Activated T-helper 17 cell treated with anti-CD3 and anti-CD28 coated beads, Interleukin-2, amount 50 U/mL, for 72 hours (primary cell): ENCODE results near the gene RENBP. TPM values are rescaled to one million over a fixed set of nuclear protein-coding genes. Genes with fewer than 3 reads are reported as not detected.

ENCODE experiments used
- ATAC-seq: fragments of 150-1000 bp; cut with Tn5 transposase; replicated peaks from 2 replicates; pipeline ENCODE4 v1.10.0; 2021; ENCODE audit warnings: mild to moderate bottlenecking, moderate library complexity
- H3K27ac Mint-ChIP-seq: one replicate; pipeline ENCODE4 v1.8.0; 2022; ENCODE audit warnings: mixed read lengths
- H3K27me3 Mint-ChIP-seq: one replicate; pipeline ENCODE4 v1.8.0; 2022; ENCODE audit warnings: mixed read lengths
- H3K36me3 Mint-ChIP-seq: one replicate; pipeline ENCODE4 v1.8.0; 2022; ENCODE audit warnings: low read depth, mild to moderate bottlenecking, mixed read lengths
- H3K4me1 Mint-ChIP-seq: one replicate; pipeline ENCODE4 v1.8.0; 2022; ENCODE audit warnings: mixed read lengths
- H3K4me3 Mint-ChIP-seq: one replicate; pipeline ENCODE4 v1.8.0; 2022; ENCODE audit warnings: mild to moderate bottlenecking, mixed read lengths
- H3K9me3 Mint-ChIP-seq: one replicate; pipeline ENCODE4 v1.8.0; 2022; ENCODE audit warnings: mixed read lengths
- total RNA-seq, 2 donors: library from RNA; stranded (reverse); gene quantifications; one replicate each; pipeline ENCODE4 v1.2.3, GENCODE V29; 2022

The RENBP gene
- total RNA-seq, 2 donors from 2014 or later, result 4.7 to 4.9 TPM

DNA sequence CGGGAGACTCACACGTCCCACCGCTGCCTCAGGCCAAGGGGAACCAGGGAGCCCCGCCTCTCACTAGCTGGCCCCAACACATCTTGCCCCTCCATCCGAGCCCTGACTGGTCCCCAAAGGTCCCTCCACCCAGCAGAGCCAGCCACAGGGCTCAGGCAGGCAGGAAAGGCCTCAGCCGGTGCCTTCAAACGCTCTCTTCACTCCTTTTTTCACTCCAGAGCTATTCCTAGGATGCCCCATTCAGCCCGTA is 16.8 kb downstream of the RENBP start:
- no peak for ATAC-seq
- peaks cover 50% of the 10 kb centered on the region for H3K36me3 Mint-ChIP-seq
- H3K27me3 Mint-ChIP-seq, result no peaks in the 10 kb centered on the region
- peak overlapping the region; percentile 88 for H3K4me3 Mint-ChIP-seq
- no peaks in the 10 kb centered on the region for H3K9me3 Mint-ChIP-seq
- peak overlapping the region; percentile 91 for H3K27ac Mint-ChIP-seq
- H3K4me1 Mint-ChIP-seq, result peaks cover 8% of the 10 kb centered on the region

DNA sequence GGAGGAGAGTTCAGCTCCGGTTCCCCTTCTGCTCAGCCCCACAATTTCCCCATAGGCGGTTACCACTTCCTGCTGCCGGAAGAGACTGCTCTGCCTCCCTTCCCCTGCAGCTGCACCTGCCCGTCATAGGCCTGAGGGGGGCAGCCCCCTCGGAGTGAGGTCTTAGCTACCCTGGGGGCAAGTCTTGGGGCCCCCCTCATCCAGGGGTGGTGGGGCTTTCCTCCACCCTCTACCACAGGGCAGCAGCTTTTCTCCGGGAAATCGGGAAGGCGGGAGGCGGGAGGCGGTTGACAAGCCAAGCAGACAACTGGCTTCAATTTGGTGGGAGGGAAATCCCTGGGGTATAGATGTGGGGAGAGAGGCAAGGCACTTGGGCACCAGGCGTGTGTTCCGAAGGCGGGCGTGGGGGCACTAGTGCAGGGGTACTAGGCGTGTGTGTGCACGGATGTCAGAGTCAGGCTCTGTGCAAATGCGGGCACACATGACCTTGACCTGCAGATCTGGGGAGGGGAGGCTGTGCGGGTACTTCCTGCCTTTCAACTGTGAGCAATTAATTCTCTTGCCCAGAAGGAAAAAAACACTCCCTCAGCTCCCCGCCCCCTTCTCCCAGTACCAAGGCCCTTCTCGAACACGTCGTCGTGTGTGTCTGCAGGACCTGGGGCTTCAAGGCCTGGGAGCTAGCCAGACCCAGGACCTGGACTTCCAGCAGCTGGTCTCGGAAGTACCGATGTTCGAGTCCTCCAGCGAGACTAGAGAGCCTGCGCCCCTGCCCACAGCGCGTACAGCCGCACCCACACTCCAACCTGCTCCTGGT is 17.4 kb downstream of the RENBP start:
- Mint-ChIP-seq H3K9me3 (no peaks in the 10 kb centered on the region), H3K4me1 (peaks cover 10% of the 10 kb centered on the region), H3K4me3 (peak overlapping the region; percentile 88), H3K27me3 (no peaks in the 10 kb centered on the region), H3K36me3 (peaks cover 44% of the 10 kb centered on the region), H3K27ac (peak overlapping the region; percentile 91)
- ATAC-seq, result peak; percentile 48

DNA sequence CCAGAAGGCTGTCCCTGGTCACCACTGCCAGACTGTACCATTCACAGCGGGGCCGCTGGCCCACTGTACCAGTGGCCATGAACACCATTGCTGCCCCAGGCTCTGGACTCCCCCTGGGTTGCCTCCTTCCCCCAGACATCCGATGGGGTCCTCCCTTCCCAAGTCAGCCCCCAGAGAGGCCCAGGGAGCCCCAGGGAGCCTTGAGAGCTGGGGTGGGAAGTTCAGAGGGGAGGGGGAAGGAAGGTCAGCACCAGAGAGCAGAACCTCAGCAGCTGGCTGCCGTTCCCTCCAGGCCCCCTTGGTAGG is 17.9 kb downstream of the RENBP start:
- no peaks in the 10 kb centered on the region for H3K27me3 Mint-ChIP-seq
- peaks cover 7% of the 10 kb centered on the region for H3K4me1 Mint-ChIP-seq
- peak overlapping the region; percentile 91 for H3K27ac Mint-ChIP-seq
- peak overlapping the region; percentile 88 for H3K4me3 Mint-ChIP-seq
- peak; percentile 3 for ATAC-seq
- H3K9me3 Mint-ChIP-seq, result no peaks in the 10 kb centered on the region
- H3K36me3 Mint-ChIP-seq, result peaks cover 39% of the 10 kb centered on the region

DNA sequence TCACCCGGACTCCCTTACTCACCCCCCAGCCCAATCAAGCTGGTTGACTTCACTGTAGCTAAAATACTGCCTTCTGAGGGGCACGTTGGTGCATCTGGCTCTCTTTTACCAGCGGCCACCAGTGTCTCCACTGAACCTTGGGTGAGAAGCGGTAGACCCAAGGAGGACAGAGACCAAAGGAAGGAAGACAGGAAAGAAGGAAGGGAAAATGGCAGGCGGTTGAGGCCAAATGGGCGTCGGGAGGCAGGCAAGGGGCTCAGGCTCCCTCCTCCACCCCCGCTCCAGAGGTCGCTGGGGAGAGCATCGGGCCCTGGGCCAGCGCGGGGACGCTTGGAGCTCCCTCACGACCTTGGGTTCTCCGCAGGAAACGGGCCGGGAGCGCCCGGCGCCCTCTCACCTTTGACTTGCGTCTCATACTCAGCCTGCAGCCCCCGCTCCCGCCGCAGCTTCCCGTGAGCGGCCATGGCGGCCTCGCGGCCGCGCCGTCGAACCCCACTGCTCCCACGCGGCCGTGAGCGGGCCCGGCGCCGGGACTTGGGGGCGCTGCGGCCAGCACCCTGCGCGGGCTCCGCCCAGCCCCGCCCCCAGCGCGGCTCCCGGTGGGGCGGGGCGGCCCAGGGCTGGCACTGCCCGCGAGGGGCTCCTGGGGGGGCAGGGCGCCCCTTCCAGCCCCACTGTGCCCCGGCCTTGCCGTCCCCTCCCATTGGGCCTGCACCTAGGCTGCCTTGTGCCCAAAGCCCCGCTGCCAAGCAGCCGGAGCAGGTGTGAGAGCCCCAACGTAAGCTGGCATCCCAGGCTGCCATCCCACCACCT is 18.5 kb downstream of the RENBP start, which contains the start of gene ARHGAP4:
Gene ARHGAP4 (minus strand): TSS at position 526 of the 813 bp plus-strand sequence. CDS start 62 bp downstream, at position 464.
- Mint-ChIP-seq H3K4me1 (peaks cover 4% of the 10 kb centered on the region), H3K27ac (peak within 1 kb of the TSS; percentile 91), H3K4me3 (peak within 1 kb of the TSS; percentile 88), H3K36me3 (peaks cover 36% of the 10 kb centered on the region), H3K27me3 (no peaks in the 10 kb centered on the region), H3K9me3 (no peaks in the 10 kb centered on the region)
- ATAC-seq, result peak; percentile 11

DNA sequence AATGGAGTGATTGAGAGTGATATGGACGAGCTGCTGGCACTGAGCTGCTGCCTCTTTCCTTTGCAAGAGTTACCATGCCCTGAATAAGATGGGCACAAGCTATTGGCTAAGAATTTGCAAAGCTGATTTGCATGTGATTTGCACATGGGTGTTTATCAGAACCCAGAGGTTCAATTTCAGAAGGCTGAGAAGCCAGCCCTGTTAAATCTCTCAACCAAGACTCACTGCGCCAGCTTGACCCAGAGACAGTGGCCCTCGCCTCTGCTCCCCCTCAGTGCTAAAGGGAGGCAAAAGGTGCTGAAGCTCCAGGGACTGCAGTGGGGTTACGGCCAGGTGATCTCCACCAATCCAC is 19.1 kb downstream of the RENBP start:
- no peaks in the 10 kb centered on the region for H3K9me3 Mint-ChIP-seq
- peaks cover 37% of the 10 kb centered on the region for H3K36me3 Mint-ChIP-seq
- peak overlapping the region; percentile 83 for H3K27ac Mint-ChIP-seq
- H3K4me3 Mint-ChIP-seq, result peak overlapping the region; percentile 88
- no peaks in the 10 kb centered on the region for H3K27me3 Mint-ChIP-seq
- H3K4me1 Mint-ChIP-seq, result peaks cover 4% of the 10 kb centered on the region
- no peak for ATAC-seq

- peak overlapping the region; percentile 88 for H3K4me3 Mint-ChIP-seq
- no peaks in the 10 kb centered on the region for H3K9me3 Mint-ChIP-seq
- peak overlapping the region; percentile 83 for H3K27ac Mint-ChIP-seq
- peaks cover 47% of the 10 kb centered on the region for H3K36me3 Mint-ChIP-seq
- ATAC-seq, result no peak
- H3K4me1 Mint-ChIP-seq, result peaks cover 4% of the 10 kb centered on the region
- no peaks in the 10 kb centered on the region for H3K27me3 Mint-ChIP-seq
Measured at GRCh38 chrX:153924149-153924861, 20.1 kb downstream of the RENBP start.

GRCh38 chrX:153922932-153923857 is 21.2 kb downstream of the RENBP start:
- Mint-ChIP-seq H3K4me3 (peak overlapping the region; percentile 88), H3K36me3 (peaks cover 38% of the 10 kb centered on the region), H3K4me1 (peaks cover 4% of the 10 kb centered on the region), H3K9me3 (no peaks in the 10 kb centered on the region), H3K27me3 (no peaks in the 10 kb centered on the region), H3K27ac (peak overlapping the region; percentile 83)
- ATAC-seq, result no peak

GRCh38 chrX:153921511-153922446 is 22.7 kb downstream of the RENBP start:
- no peak for ATAC-seq
- Mint-ChIP-seq H3K27ac (peak overlapping the region; percentile 72), H3K4me1 (peaks cover 4% of the 10 kb centered on the region), H3K4me3 (peak overlapping the region; percentile 88), H3K9me3 (no peaks in the 10 kb centered on the region), H3K36me3 (peaks cover 48% of the 10 kb centered on the region), H3K27me3 (no peaks in the 10 kb centered on the region)

DNA sequence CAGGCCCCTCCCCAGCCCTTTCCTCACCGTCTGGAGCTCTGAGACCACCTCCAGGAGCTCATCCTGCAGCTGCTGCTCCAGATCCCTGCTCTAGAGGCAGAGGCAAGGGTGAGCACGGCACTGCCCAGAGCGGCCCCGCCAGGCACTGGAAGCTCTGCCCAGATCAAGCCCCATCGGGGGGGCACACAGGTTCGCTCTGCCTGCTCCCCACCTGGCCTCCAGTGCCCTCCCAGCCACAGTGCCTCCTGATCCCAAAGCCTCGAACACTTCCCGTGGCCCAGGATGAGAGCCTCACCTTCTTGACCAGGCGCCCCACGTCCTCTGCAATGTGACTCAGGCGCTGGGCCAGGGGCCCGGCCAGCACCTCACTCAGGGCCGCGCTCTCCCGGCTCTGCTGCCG is 23.4 kb downstream of the RENBP start:
- no peak overlapping the region for H3K27ac Mint-ChIP-seq
- H3K27me3 Mint-ChIP-seq, result no peaks in the 10 kb centered on the region
- no peak for ATAC-seq
- H3K36me3 Mint-ChIP-seq, result peaks cover 55% of the 10 kb centered on the region
- H3K9me3 Mint-ChIP-seq, result no peaks in the 10 kb centered on the region
- H3K4me1 Mint-ChIP-seq, result peaks cover 4% of the 10 kb centered on the region
- no peak overlapping the region for H3K4me3 Mint-ChIP-seq

DNA sequence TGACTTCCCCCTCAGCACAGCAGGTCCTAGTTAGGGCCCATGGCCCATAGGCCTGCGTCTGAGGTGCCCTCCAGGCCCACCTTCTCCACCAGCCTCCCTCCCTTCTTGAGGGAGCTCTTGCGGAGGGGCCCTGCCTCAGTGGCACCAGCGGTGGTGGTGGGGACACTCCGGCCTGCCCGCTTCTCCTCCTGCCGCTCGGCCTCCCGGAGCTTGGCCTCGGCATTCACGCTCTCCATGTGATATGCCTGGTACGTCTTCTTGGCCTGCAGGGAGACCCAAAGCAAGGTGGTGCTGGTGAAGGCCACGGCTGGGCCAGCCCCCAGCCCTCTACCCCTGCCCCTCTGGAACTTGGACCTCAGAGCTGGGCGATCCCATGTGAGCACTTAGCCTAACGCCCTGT is 23.9 kb downstream of the RENBP start:
- Mint-ChIP-seq H3K27ac (no peak overlapping the region), H3K9me3 (no peaks in the 10 kb centered on the region), H3K36me3 (peaks cover 60% of the 10 kb centered on the region), H3K27me3 (no peaks in the 10 kb centered on the region), H3K4me3 (no peak overlapping the region), H3K4me1 (peaks cover 4% of the 10 kb centered on the region)
- ATAC-seq, result no peak

DNA sequence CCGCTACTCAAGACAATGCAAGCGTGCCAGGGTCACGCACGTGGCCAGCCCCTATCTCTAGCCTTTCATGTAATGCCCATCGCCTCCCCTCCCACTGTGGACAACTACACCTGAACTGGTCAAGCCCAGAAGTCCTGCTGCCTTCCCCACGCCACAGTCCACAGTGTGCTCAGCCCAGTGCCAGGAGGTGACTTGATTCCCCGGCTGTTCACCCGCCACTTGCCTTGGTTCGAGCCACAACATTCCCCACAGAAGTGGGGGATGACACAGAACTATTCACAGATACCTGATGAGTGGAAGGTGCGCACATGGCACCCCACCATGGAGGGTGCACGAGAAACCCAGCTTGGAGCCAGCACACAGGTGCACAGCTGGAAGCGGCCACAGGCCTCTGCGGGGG is 25.2 kb downstream of the RENBP start:
- Mint-ChIP-seq H3K27ac (no peak overlapping the region), H3K4me1 (peaks cover 4% of the 10 kb centered on the region), H3K4me3 (no peak overlapping the region), H3K27me3 (no peaks in the 10 kb centered on the region), H3K9me3 (no peaks in the 10 kb centered on the region), H3K36me3 (peaks cover 64% of the 10 kb centered on the region)
- no peak for ATAC-seq

GRCh38 chrX:153917869-153918268 is 26.6 kb downstream of the RENBP start:
- Mint-ChIP-seq H3K9me3 (no peaks in the 10 kb centered on the region), H3K4me1 (peaks cover 4% of the 10 kb centered on the region), H3K36me3 (peaks cover 60% of the 10 kb centered on the region), H3K27me3 (no peaks in the 10 kb centered on the region), H3K4me3 (no peak overlapping the region), H3K27ac (no peak overlapping the region)
- ATAC-seq, result no peak

- Mint-ChIP-seq H3K36me3 (peaks cover 57% of the 10 kb centered on the region), H3K9me3 (no peaks in the 10 kb centered on the region), H3K27me3 (no peaks in the 10 kb centered on the region), H3K4me1 (no peaks in the 10 kb centered on the region), H3K27ac (no peak overlapping the region), H3K4me3 (no peak overlapping the region)
- ATAC-seq, result no peak
Measured at GRCh38 chrX:153913701-153914100, 30.7 kb downstream of the RENBP start.
